Neutrophil (primary cell): ENCODE measurements around the gene TIMM9.

Source experiments
- H3K27ac ChIP-seq: fragments of 200-600 bp; sonication (generic); 2 replicates; pipeline ENCODE4 v1.5.1; 2016; ENCODE audit warnings: mild to moderate bottlenecking, moderate library complexity
- H3K27me3 ChIP-seq: fragments of 200-600 bp; sonication (generic); 2 replicates; pipeline ENCODE4 v1.6.0; 2016; ENCODE audit warnings: mild to moderate bottlenecking
- H3K36me3 ChIP-seq: fragments of 200-600 bp; sonication (generic); 2 replicates; pipeline ENCODE4 v1.5.1; 2017
- H3K4me1 ChIP-seq, 2 experiments: fragments of 200-600 bp in 1 of 2; sonication (generic) in 1 of 2; 1 replicate in 1 of 2; 2 replicates in 1 of 2; pipeline versions ENCODE4 v1.5.1 to v1.6.1; 2013 to 2016; ENCODE audit warnings: low read depth in 1 of 2, low read length in 1 of 2, mild to moderate bottlenecking in 1 of 2, moderate library complexity in 1 of 2; ENCODE audit not compliant: control insufficient read depth in 1 of 2, insufficient read depth in 1 of 2
- H3K4me3 ChIP-seq, 2 experiments: fragments of 200-600 bp in 1 of 2; sonication (generic) in 1 of 2; 1 replicate in 1 of 2; 2 replicates in 1 of 2; pipeline ENCODE4 v1.5.1; 2013 to 2016; ENCODE audit warnings: low read depth in 1 of 2, low read length in 1 of 2, mild to moderate bottlenecking in 1 of 2, moderate library complexity in 1 of 2
- H3K9me3 ChIP-seq: fragments of 200-600 bp; sonication (generic); 2 replicates; pipeline ENCODE4 v1.5.1; 2016
- TF ChIP-seq, protein P1 (sequence below): fragments of 200-600 bp; sonication (generic); IDR thresholded peaks from 2 replicates; pipeline ENCODE4 v1.5.1; 2016; ENCODE audit warnings: antibody characterized with exemption

The TIMM9 gene

GRCh38 chr14:58415636-58416547 is 11.4 kb downstream of the TIMM9 start:
- Histone ChIP-seq H3K36me3 (peaks cover 1% of the 10 kb centered on the region), H3K4me3 (no peak overlapping the region), H3K4me1 (no peaks in the 10 kb centered on the region), H3K27me3 (no peaks in the 10 kb centered on the region), H3K27ac (no peak overlapping the region), H3K9me3 (no peaks in the 10 kb centered on the region)
- TF ChIP-seq, protein P1, sequence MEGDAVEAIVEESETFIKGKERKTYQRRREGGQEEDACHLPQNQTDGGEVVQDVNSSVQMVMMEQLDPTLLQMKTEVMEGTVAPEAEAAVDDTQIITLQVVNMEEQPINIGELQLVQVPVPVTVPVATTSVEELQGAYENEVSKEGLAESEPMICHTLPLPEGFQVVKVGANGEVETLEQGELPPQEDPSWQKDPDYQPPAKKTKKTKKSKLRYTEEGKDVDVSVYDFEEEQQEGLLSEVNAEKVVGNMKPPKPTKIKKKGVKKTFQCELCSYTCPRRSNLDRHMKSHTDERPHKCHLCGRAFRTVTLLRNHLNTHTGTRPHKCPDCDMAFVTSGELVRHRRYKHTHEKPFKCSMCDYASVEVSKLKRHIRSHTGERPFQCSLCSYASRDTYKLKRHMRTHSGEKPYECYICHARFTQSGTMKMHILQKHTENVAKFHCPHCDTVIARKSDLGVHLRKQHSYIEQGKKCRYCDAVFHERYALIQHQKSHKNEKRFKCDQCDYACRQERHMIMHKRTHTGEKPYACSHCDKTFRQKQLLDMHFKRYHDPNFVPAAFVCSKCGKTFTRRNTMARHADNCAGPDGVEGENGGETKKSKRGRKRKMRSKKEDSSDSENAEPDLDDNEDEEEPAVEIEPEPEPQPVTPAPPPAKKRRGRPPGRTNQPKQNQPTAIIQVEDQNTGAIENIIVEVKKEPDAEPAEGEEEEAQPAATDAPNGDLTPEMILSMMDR: no peak

DNA sequence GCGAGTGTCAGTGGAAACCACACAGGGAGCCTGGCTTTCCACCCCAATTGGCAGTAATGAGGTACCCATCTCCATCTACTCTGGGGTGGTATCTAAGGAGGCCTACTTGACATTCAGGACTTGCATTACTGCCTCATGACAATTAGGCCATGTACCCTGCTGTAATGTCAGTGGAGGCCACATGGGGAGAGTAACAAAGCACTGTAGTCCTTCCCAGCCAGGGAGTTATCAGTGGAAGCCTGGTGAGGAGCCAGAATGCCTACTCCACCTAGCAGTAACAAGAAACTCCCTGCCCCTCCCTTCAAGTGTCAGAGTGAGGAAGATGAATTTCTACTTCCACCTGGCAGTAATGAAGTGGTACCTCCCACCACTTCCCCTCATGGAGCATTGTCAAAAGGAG is 12.5 kb downstream of the TIMM9 start:
- no peaks in the 10 kb centered on the region for H3K9me3 ChIP-seq
- H3K27me3 ChIP-seq: no peaks in the 10 kb centered on the region
- no peak overlapping the region for H3K4me3 ChIP-seq
- no peaks in the 10 kb centered on the region for H3K4me1 ChIP-seq
- peaks cover 12% of the 10 kb centered on the region for H3K36me3 ChIP-seq
- TF ChIP-seq, protein P1: no peak
- H3K27ac ChIP-seq: no peak overlapping the region

DNA sequence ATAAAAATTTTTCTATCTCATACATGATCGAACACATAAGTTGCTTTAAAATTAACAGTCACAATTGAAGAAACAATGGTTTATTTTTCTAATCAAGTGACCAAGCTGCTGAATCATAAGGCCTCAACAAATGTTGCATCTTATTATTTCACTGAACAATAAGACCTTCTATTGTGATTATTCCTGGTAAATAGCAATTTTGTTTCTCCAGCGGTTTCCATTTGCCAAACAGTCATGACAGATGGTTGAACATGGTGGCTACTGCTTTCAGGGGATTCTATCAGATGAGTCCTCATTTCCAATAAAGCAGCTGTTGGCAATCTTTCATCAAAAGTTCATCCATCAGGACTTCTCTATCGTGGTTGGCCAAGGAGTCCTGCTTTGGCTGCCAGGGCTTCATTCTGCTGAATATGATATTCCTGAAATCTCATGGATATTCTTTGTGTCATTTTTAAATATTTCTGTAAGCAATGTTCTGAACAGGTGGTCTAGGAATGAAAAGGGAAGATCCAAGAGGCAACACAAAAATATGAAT is 18.6 kb downstream of the TIMM9 start:
- Histone ChIP-seq H3K27me3 (no peaks in the 10 kb centered on the region), H3K9me3 (no peaks in the 10 kb centered on the region), H3K4me1 (no peaks in the 10 kb centered on the region), H3K4me3 (no peak overlapping the region), H3K27ac (no peak overlapping the region), H3K36me3 (peaks cover 22% of the 10 kb centered on the region)
- TF ChIP-seq, protein P1: no peak

DNA sequence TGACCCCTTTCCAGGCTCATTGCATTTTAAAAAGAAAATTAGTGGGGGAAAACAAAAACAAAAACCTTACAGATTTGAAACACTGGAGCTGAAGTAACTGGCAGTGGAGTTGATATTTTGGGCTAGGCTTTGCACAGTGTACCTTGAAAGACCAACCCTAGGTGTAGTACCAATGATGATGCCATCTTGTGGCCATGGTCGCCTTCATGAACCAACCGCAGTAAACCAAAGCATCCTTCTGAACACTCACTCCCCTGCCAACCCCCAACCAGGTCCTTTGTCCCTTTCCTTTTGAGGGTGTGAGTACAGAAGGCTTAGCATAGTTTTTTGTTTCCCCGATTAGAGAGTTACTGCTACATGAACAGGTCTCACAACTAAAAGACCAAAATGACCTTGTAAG is 25.7 kb downstream of the TIMM9 start:
- TF ChIP-seq, protein P1: no peak
- H3K27me3 ChIP-seq: no peaks in the 10 kb centered on the region
- no peaks in the 10 kb centered on the region for H3K36me3 ChIP-seq
- no peak overlapping the region for H3K27ac ChIP-seq
- no peak overlapping the region for H3K4me3 ChIP-seq
- H3K9me3 ChIP-seq: no peaks in the 10 kb centered on the region
- H3K4me1 ChIP-seq: no peaks in the 10 kb centered on the region

- no peak overlapping the region for H3K4me3 ChIP-seq
- H3K36me3 ChIP-seq: no peaks in the 10 kb centered on the region
- H3K27me3 ChIP-seq: peaks cover 3% of the 10 kb centered on the region
- no peak overlapping the region for H3K27ac ChIP-seq
- TF ChIP-seq, protein P1: no peak
- no peaks in the 10 kb centered on the region for H3K9me3 ChIP-seq
- peaks cover 10 to 13% of the 10 kb centered on the region in 2 experiments for H3K4me1 ChIP-seq
Measured at GRCh38 chr14:58398895-58399294, 28.4 kb downstream of the TIMM9 start.
